Pancreas (tissue), 10 donors: Measurements from ENCODE around the gene PDGFRB. TPM values are rescaled to one million over a fixed set of nuclear protein-coding genes. Genes with fewer than 3 reads are reported as not detected.

Experiments used
- ATAC-seq, 4 donors: fragments of 200-7000 bp; cut with Tn5 transposase; one replicate each; pipeline versions ENCODE4 v1.8.0 to v1.9.1; 2020; ENCODE audit warnings: mild to moderate bottlenecking in 4 of 4, moderate library complexity in 4 of 4
- DNase-seq, 6 donors: peaks; one replicate each; pipeline ENCODE4 v3.0.0-alpha.2; 2020
- FAIRE-seq: peaks from 2 replicates; lab custom pipeline; 2012; peaks lifted over from hg19 to GRCh38; lab: Jason Lieb, UNC
- H3K27ac ChIP-seq, 4 donors: fragments of 200-600 bp; sonication (generic); 1 replicate in 3 of 4; 2 replicates in 1 of 4; pipeline versions ENCODE4 v1.5.0 to v1.8.0; 2020
- H3K27me3 ChIP-seq, 4 donors: fragments of 200-600 bp; one replicate each; pipeline ENCODE4 v1.8.0; 2021
- H3K36me3 ChIP-seq, 3 donors: fragments of 200-600 bp; sonication (generic) in 1 of 3; one replicate each; pipeline versions ENCODE4 v1.5.0 to v1.8.0; 2020 to 2021
- H3K4me1 ChIP-seq, 3 donors: fragments of 200-600 bp; one replicate each; pipeline ENCODE4 v1.8.0; 2021
- H3K4me3 ChIP-seq, 4 donors: fragments of 200-600 bp; sonication (generic) in 2 of 4; one replicate each; pipeline versions ENCODE4 v1.5.0 to v1.8.0; 2020 to 2021
- H3K9me3 ChIP-seq, 4 donors: fragments of 200-600 bp; one replicate each; pipeline ENCODE4 v1.8.0; 2021
- CTCF ChIP-seq, 4 donors: fragments of 200-600 bp; sonication (generic) in 3 of 4; IDR thresholded peaks; one replicate each; pipeline versions ENCODE4 v1.5.0 to v1.8.0; 2021; ENCODE audit warnings: antibody characterized with exemption in 4 of 4
- WGBS, 2 donors: extraction: QIAGEN DNeasy Blood & Tissue Kit; methylation state at CpG; one replicate each; pipeline ENCODE4 v1.1.7; 2013; 5-methylcytosine and 5-hydroxymethylcytosine counted together
- intact Hi-C, 3 donors: fragments of 100-400 bp; cut with DNase I; formaldehyde crosslinking; loops; one replicate each; pipeline versions ENCODE4 v1.11.1 to v1.14.2; 2022
- polyA plus RNA-seq, 2 donors: library from polyadenylated mRNA; stranded (reverse); fragments of 200-250 nt; gene quantifications; one replicate each; pipeline ENCODE4 v1.2.3, GENCODE V29; 2013
- total RNA-seq, 6 donors: library from RNA; stranded (reverse); fragmentation: NEBNext Ultra II Directional in 4 of 6; extraction: Animal tissue kit (Norgen Biotek cat#: 25700) in 4 of 6; gene quantifications; one replicate each; pipeline versions ENCODE4 v1.2.1 to v1.2.4, GENCODE V29; 2021 to 2023
- donor health status: healthy with polysubstance abuse.
- donor health status: DM: no; HTN: no; CAD: no; lungs with moderate emphysema.
- donor health status: DM: no; HTN: no; CAD: no.
- donor health status: control.
- donor health status: control.
- donor health status: Bipolar disorder and iron deficiency.
- donor health status: DM: yes; HTN: yes; CAD: no.
- donor health status: DM: no; HTN: no; CAD: no.
- donor health status: DM: no; HTN: no; CAD: no.
- donor health status: DM: yes; HTN: yes; CAD: no.

Gene PDGFRB
- total and polyA plus RNA-seq, 8 donors, result 7.2 to 48.6 (median 14.5) TPM

DNA sequence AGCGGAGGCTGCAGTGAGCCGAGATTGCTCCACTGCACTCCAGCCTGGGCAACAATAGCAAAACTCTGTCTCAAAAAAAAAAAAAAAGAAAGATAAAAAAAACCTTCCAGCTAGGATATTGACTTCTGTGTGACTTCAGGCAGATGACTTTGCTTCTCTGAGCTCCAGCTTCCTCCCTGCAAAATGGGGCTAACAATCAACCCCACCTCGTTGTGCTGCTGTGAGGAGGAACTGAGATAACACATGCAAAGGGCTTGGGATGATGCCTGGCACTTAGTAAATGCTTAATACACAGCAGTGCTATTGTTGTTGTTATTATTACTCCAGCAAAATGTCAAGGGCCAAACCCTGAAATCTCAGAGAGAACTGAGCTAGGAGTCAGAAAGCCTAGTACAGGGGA lies 7.4 kb upstream of the PDGFRB start:
- Histone ChIP-seq H3K27me3 (peaks cover 0 to 4% (median 0%) of the 10 kb centered on the region in 4 donors), H3K9me3 (no peaks in the 10 kb centered on the region), H3K36me3 (no peaks in the 10 kb centered on the region), H3K4me1 (no peaks in the 10 kb centered on the region), H3K27ac (no peak overlapping the region), H3K4me3 (no peak overlapping the region)
- no peak for DNase-seq
- ATAC-seq, result no peak
- intact Hi-C loops, result loop anchor here in 2 of 3 donors (5.0 to 10.0 kb wide), 2 partner anchors 54 to 272 kb away; no protein-coding TSS in a partner anchor
- no peak for TF ChIP-seq CTCF (IDR thresholded peaks at IDR 0.05)
- FAIRE-seq, result no peak
- 64 to 65% methylated on average over 3 of the region's 3 CpGs for WGBS, 2 donors

DNA sequence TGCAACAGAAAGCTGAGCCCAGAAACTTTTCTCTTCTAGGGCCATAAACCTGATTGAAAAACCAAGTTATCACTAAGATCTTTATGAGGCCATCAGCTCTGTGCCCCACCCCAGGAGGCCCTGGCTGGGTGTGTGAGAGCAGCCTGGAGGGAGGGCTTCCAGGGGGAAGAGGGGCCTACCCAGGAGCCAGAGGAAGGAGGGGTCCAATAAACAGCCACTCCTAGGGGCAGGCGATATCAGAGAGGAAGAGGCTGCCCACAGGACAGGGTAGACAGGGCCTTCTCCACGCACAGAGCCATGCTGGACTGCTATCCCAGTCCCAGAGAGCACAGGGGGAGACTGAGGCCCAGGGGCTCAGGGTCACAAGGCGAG lies 6.5 kb upstream of the PDGFRB start:
- intact Hi-C loops, result loop anchor here in 2 of 3 donors (5.0 to 10.0 kb wide), 2 partner anchors 55 to 273 kb away; no protein-coding TSS in a partner anchor
- no peak for DNase-seq
- WGBS, 2 donors, result 86 to 89% methylated on average over 3 of the region's 3 CpGs
- Histone ChIP-seq H3K27me3 (peaks cover 0 to 1% (median 0%) of the 10 kb centered on the region in 4 donors), H3K9me3 (no peaks in the 10 kb centered on the region), H3K27ac (no peak overlapping the region), H3K36me3 (no peaks in the 10 kb centered on the region), H3K4me3 (no peak overlapping the region), H3K4me1 (no peaks in the 10 kb centered on the region)
- no peak for ATAC-seq
- no peak for FAIRE-seq
- no peak for TF ChIP-seq CTCF (IDR thresholded peaks at IDR 0.05)

GRCh38 chr5:150161242-150162141 lies 5.8 kb upstream of the PDGFRB start:
- no peak overlapping the region for H3K27ac ChIP-seq
- intact Hi-C loops, result loop anchor here in 2 of 3 donors (5.0 to 10.0 kb wide), 2 partner anchors 56 to 273 kb away; no protein-coding TSS in a partner anchor
- 26 to 28% methylated on average over 14 of the region's 14 CpGs for WGBS, 2 donors
- DNase-seq, result peak; percentile 62 to 98 (median 84)
- no peak for FAIRE-seq
- H3K4me3 ChIP-seq, result no peak overlapping the region
- TF ChIP-seq CTCF (IDR thresholded peaks at IDR 0.05), result peak; percentile 82 to 89 (median 86)
- no peaks in the 10 kb centered on the region for H3K4me1 ChIP-seq
- no peaks in the 10 kb centered on the region for H3K27me3 ChIP-seq
- H3K9me3 ChIP-seq, result no peaks in the 10 kb centered on the region
- ATAC-seq, result peak; percentile 88 to 92 (median 90)
- H3K36me3 ChIP-seq, result no peaks in the 10 kb centered on the region

- no peak overlapping the region for H3K27ac ChIP-seq
- H3K4me3 ChIP-seq, result no peak overlapping the region
- no peaks in the 10 kb centered on the region for H3K27me3 ChIP-seq
- DNase-seq, result no peak
- no peak for ATAC-seq
- H3K4me1 ChIP-seq, result no peaks in the 10 kb centered on the region
- no peak for TF ChIP-seq CTCF (IDR thresholded peaks at IDR 0.05)
- no peaks in the 10 kb centered on the region for H3K36me3 ChIP-seq
- intact Hi-C loops, result loop anchor here in 2 of 3 donors (5.0 to 10.0 kb wide), 2 partner anchors 57 to 274 kb away; no protein-coding TSS in a partner anchor
- H3K9me3 ChIP-seq, result no peaks in the 10 kb centered on the region
- 52 to 64% methylated on average over 5 of the region's 5 CpGs for WGBS, 2 donors
- FAIRE-seq, result no peak
Observed at GRCh38 chr5:150160448-150161081, 4.9 kb upstream of the PDGFRB start.
